ENCODE results near the gene OR9A2.

The OR9A2 gene, protein sequence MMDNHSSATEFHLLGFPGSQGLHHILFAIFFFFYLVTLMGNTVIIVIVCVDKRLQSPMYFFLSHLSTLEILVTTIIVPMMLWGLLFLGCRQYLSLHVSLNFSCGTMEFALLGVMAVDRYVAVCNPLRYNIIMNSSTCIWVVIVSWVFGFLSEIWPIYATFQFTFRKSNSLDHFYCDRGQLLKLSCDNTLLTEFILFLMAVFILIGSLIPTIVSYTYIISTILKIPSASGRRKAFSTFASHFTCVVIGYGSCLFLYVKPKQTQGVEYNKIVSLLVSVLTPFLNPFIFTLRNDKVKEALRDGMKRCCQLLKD

DNA sequence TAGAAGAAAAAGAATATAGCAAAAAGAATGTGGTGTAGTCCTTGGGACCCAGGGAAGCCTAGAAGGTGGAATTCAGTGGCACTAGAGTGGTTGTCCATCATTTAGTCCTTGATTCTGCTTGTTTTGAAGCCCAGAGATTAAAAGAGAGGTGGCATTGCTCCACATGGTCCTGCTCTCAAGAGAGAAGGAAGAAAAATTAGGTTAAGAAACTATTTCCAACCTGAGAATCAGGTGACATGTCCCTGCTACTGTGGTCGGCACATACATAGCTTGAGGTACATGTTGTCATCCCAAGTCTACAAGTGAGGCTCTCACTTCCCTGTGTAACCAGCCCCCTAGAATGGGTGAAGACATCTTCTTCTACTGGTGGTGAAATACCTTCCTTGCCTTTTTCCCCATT lies at the start of gene OR9A2:
TSS of gene OR9A2 (minus strand) at position 101 of the 400 bp plus-strand sequence. CDS start at position 101, 0 bp downstream.
- DNase-seq = no peak

GRCh38 chr7:143074141-143074540 lies 47.2 kb upstream of the OR9A2 start:
- DNase-seq = no peak

- no peak for DNase-seq
Observed at GRCh38 chr7:143073556-143073955, 46.6 kb upstream of the OR9A2 start.

GRCh38 chr7:143069912-143070500 lies 43.1 kb upstream of the OR9A2 start:
- no peak for DNase-seq

GRCh38 chr7:143068446-143068845 lies 41.5 kb upstream of the OR9A2 start:
- DNase-seq = no peak

DNA sequence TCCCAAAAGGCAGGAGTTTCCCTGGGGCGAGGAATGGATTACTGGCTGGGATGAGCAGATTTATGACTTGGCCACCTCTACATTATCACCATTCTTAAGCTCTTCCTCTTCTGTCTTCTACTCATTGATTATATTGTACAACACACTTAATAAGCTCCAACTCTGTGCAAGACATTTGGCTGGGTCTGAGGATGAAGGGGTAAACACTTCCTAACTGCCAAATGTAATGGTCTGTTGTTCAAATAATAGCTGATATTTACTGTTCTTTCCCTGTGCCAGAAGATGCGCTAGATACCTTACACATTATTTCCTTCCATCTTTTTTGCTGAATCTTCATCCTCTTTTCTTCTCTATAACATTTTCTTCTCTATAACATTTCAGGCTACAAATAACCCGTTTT lies 36.8 kb upstream of the OR9A2 start:
- DNase-seq = no peak

DNA sequence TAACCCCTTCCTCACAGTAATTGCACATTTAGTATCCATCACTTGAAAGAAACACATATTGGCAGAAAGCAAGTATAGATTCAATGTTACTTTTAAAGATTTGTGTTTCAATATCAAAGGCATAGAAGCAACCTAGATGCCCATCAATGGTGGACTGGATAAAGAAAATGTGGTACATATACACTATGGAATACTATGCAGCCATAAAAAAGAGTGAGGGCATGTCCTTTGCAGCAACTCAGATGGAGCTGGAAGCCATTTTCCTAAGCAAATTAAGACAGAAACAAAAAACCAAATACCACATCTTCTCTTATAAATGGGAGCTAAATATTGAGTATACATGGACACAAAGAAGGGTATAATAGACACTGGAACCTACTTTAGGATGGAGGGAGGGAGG lies 28.8 kb upstream of the OR9A2 start:
- DNase-seq = no peak

DNA sequence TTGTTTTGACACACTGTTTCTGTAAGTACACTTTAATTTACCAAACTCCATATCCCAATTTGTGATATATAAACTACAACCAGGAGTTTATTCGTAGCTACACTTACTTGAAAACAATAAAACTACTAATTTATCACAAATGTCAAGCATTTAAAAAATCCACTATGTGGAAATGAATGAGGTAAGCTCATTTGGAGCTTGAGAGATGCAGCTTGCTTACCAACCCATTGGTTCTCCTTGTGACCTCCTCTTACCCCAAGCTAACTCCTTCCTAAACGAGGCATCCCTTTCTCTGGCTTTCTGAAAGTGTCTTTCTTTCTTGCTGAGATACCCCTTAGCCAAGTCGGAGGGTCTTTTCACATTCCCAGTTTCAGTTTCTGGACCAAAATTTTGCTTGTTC lies 27.7 kb upstream of the OR9A2 start:
- no peak for DNase-seq

- DNase-seq = no peak
Observed at GRCh38 chr7:143052041-143052440, 25.1 kb upstream of the OR9A2 start, which contains the start of gene OR6V1. OR6V1 (plus strand) TSS chr7:143052341; CDS start chr7:143052341, 0 bp downstream.

GRCh38 chr7:143050931-143051330 lies 24.0 kb upstream of the OR9A2 start:
- no peak for DNase-seq

GRCh38 chr7:143049362-143049761 lies 22.4 kb upstream of the OR9A2 start:
- no peak for DNase-seq

GRCh38 chr7:143048827-143049226 lies 21.9 kb upstream of the OR9A2 start:
- DNase-seq = no peak

DNA sequence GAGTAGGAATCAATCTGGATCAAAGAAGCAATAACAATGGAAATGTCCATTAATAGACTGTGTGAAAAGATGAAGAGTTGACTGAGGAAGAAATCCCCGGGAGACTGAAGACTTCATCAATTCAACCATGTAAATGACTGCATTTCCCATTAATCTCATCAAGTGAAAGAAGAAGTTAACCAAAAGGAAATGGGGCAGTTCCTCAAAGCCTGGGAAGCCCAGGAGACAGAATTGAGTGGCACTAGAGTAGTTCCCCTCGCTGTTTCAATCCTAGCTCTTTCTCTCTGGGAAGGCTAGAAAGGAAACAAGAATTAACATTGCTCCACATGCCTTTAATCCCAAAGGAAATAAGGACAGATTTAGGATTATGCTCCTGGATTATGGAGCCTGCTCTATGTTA lies 20.4 kb upstream of the OR9A2 start:
- no peak for DNase-seq

DNA sequence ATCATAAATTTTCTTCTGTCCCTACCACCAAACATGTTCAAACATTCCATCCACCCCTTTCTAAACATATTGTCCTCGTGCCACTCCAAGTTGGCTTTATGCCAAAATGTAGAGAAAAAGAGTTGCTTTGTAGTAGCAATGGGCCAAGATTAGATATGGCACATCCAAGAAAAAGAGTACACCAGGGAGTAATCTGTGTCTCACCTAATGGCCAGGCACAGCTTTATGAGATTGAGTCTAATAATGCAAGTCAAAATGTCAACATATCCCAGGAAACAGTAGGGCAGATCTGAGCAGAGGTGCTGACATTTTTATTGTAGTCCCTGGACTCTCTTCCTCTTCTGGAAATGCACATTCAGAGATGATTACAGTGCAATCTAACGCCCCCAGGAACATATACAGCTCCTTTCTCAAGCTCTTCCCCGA lies 19.5 kb upstream of the OR9A2 start:
- no peak for DNase-seq

GRCh38 chr7:143043391-143043790 lies 16.5 kb upstream of the OR9A2 start:
- no peak for DNase-seq

- no peak for DNase-seq
Observed at GRCh38 chr7:143042790-143043271, 15.9 kb upstream of the OR9A2 start.

- DNase-seq = no peak
Observed at GRCh38 chr7:143042159-143042789, 15.3 kb upstream of the OR9A2 start.

GRCh38 chr7:143041346-143041745 lies 14.4 kb upstream of the OR9A2 start:
- no peak for DNase-seq

- DNase-seq = no peak
Observed at GRCh38 chr7:143040209-143040715, 13.3 kb upstream of the OR9A2 start.

DNA sequence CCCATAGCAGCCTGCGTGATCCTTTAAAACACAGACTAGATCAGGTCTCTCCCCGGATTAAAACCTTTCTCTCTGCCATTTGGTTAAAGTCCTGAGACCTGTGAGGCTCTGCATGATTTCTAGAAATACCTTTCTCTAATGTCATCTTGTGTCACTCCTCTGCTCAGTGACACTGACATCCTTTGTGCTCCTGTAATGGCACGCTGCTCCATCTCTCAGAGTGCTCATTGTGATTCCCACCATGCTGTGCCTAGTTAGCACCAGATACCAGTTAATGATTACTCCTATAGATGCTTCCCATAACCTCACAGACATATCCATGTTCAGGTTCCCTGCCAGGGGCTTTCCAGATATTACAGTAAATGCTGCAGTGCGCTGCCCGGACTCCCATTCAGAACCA lies 11.7 kb upstream of the OR9A2 start:
- no peak for DNase-seq

DNA sequence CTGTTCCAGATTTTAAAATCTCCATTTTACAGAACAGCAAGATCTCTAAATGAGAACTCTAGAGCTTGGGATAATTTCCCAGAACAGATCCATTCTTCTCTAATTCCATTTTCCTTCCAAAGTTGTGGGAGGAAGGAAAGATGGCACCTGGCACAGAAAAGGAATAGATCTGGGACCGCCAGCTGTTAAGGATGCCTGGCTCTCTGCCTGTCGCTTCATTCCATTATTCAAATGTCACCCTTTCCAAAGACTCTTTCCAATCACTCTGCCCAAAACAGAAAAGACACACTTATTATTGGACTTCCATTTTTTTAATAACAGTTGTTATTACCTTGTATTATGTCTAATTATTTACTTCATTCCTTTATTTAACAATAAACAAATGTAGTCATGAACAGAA lies 751 bp upstream of the OR9A2 start:
- no peak for DNase-seq

- no peak for DNase-seq
Observed at GRCh38 chr7:143025371-143025770, 1.6 kb downstream of the OR9A2 start.

DNA sequence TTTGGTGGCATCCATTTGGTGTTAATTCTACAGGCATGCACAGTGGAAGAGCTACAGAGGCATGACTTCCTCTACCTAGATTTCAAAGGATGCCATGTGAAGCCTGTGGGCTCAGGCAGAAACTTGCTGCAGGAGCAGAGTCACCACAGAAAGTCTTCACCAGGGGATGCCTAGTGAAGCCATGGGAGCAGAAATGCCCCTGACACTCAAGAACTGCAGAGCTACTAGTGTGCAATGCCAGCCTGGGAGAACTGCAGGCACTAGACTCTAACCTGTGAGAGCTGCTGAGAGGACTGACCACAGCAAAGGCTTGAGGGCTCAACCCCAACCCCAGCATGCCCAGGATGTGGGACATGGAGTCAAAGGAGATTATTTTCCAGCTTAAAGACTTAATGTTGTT lies 3.9 kb downstream of the OR9A2 start:
- DNase-seq = no peak

DNA sequence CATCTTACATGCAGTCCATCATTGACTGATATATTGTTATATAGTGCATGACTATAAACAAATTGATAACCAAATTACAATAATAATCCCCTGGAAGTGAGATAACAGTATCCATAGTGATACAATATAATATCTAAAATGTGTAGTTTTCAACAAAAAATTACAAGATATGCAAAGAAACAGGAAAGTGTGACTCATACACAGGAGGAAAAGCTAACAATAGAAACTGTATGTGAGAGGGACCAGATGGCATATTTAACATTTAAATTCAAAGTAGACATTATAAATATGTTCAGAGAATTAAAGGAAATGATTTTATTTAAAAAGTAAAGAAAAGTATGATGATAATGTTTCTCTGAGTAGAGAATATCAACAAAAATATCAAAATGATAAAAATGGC lies 8.0 kb downstream of the OR9A2 start:
- DNase-seq = no peak

All from CD4-positive, alpha-beta T cell treated with Interferon alpha-2 for 1 hour (primary cell).